Pericardium fibroblast (primary cell): Measurements from ENCODE around the gene PRR3. TPM values are rescaled to one million over a fixed set of nuclear protein-coding genes. Genes with fewer than 3 reads are reported as not detected.

ENCODE experiments used
- total RNA-seq: library from RNA; depleted of rRNA; stranded (reverse); fragments of >200 nt; gene quantifications from 2 replicates; pipeline ENCODE4 v1.2.3, GENCODE V29; 2015

Gene PRR3, protein sequence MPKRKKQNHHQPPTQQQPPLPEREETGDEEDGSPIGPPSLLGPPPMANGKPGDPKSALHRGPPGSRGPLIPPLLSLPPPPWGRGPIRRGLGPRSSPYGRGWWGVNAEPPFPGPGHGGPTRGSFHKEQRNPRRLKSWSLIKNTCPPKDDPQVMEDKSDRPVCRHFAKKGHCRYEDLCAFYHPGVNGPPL
- 7.8 and 8.3 TPM in 2 replicates for total RNA-seq

GRCh38 chr6:30556906-30557682 is at the start of gene PRR3:
Gene PRR3 (plus strand): TSS chr6:30557295. CDS start chr6:30557345, 50 bp downstream.

GRCh38 chr6:30556066-30556905 is 809 bp upstream of the PRR3 start, which contains the start of gene GNL1:
Gene GNL1 (minus strand): TSS chr6:30556489. CDS start chr6:30556203, 286 bp downstream.

GRCh38 chr6:30571075-30571761 is 14.1 kb downstream of the PRR3 start, which contains the start of gene ABCF1:
Gene ABCF1 (plus strand): TSS chr6:30571442. CDS start chr6:30571488, 46 bp downstream.

Other genes starting within 250 kb of the PRR3 start
- 5.1 and 5.4 TPM in 2 replicates for gene TRIM39, start 230.4 kb upstream of the PRR3 start, total RNA-seq
- gene RPP21, start 212.1 kb upstream of the PRR3 start, total RNA-seq, result 56.9 and 69.9 TPM in 2 replicates
- gene HLA-E, start 67.8 kb upstream of the PRR3 start, total RNA-seq, result 190 and 191 TPM in 2 replicates
- gene GNL1, start 806 bp upstream of the PRR3 start, total RNA-seq, result 31.5 and 31.9 TPM in 2 replicates
- gene ABCF1, start 14.1 kb downstream of the PRR3 start, total RNA-seq, result 33.5 and 38.4 TPM in 2 replicates
- gene PPP1R10, start 59.9 kb downstream of the PRR3 start, total RNA-seq, result 19.8 and 25.2 TPM in 2 replicates
- 43.6 and 48.1 TPM in 2 replicates for gene MRPS18B, start 60.5 kb downstream of the PRR3 start, total RNA-seq
- 2.0 and 7.9 TPM in 2 replicates for gene ATAT1, start 69.6 kb downstream of the PRR3 start, total RNA-seq
- 4.9 and 5.7 TPM in 2 replicates for gene C6orf136, start 89.8 kb downstream of the PRR3 start, total RNA-seq
- gene DHX16, start 115.7 kb downstream of the PRR3 start, total RNA-seq, result 21.2 and 21.7 TPM in 2 replicates
- gene PPP1R18, start 129.3 kb downstream of the PRR3 start, total RNA-seq, result 51.4 and 61.3 TPM in 2 replicates
- gene NRM, start 133.7 kb downstream of the PRR3 start, total RNA-seq, result 5.0 and 11.1 TPM in 2 replicates
- 5.3 and 5.8 TPM in 2 replicates for gene MDC1, start 160.0 kb downstream of the PRR3 start, total RNA-seq
- gene TUBB, start 163.1 kb downstream of the PRR3 start, total RNA-seq, result 494 and 629 TPM in 2 replicates
- 117 and 118 TPM in 2 replicates for gene FLOT1, start 185.4 kb downstream of the PRR3 start, total RNA-seq
- gene IER3, start 187.3 kb downstream of the PRR3 start, total RNA-seq, result 52.7 and 165 TPM in 2 replicates